NCI-H2029 (cell line): Measurements from ENCODE around the gene SCAF4.
"Not testable (repeated sequence)": the region's sequence is repeated elsewhere in the genome, so short reads cannot be mapped to it uniquely, and the experiment has no call there.

ENCODE experiments used
- DNase-seq: peaks from one replicate; lab custom pipeline; 2025; lab: John Stamatoyannopoulos, UW

The SCAF4 gene

DNA sequence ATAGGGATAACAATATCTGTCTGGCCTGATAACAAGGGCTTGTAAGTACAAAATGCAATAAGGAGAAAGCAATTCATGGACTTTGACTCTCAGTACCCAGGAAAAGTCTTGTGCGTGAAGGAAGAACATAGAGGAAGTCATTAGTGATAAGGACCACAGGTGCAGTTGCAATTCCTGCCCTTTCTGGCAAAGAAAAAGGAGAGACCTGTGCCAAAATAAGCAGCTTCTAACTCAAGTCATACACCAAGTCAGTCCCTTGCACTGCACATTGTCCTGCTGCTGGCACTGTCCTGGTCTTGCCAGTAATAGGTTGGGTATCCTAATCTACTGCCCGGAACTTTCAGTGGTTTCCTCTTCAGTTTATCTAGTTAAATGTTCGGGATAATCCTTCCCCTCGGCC is 87.3 kb downstream of the SCAF4 start:
- peak; percentile 2 for DNase-seq

GRCh38 chr21:31641416-31641922 is 90.4 kb downstream of the SCAF4 start:
- DNase-seq, result no peak

GRCh38 chr21:31636874-31637273 is 95.0 kb downstream of the SCAF4 start:
- no peak for DNase-seq

GRCh38 chr21:31634993-31635392 is 96.9 kb downstream of the SCAF4 start:
- no peak for DNase-seq

GRCh38 chr21:31631881-31632280 is 100.0 kb downstream of the SCAF4 start:
- DNase-seq, result not testable (repeated sequence)

DNA sequence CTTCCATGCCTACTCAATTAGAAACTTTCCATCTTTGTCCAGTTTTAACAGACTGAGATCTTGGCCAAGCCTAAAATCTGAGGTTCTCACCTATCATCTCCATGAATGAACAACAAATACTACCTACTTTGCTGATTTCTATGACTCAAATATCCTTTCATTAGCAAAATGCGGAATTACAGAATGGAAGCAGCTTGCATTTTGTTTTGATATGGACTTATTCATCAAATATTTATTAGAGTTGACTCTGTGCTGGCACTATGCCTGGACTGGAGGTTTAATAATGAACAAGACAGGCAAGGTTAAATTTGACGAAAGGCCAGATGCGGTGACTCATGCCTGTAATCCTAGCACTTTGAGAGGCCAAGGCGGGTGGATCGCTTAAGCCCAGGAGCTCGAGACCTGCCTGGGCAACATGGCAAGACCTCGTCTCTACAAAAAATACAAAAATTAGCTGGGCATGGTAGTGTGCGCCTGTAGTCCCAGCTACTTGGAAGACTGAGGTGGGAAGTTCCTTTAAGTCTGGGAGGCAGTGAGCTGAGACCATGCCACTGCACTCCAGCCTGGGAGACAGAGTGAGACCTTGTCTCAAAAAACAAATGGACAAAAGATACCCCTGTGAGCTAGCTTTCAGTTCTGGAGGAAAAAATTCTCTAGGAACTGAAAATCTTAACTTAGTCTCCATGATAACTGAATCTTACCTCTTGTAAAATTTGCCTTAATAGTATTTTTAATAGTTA is 101.8 kb downstream of the SCAF4 start:
- peak; percentile 52 for DNase-seq

- no peak for DNase-seq
These were observed 106.9 kb downstream of the SCAF4 start for GRCh38 chr21:31624961-31625491.

DNA sequence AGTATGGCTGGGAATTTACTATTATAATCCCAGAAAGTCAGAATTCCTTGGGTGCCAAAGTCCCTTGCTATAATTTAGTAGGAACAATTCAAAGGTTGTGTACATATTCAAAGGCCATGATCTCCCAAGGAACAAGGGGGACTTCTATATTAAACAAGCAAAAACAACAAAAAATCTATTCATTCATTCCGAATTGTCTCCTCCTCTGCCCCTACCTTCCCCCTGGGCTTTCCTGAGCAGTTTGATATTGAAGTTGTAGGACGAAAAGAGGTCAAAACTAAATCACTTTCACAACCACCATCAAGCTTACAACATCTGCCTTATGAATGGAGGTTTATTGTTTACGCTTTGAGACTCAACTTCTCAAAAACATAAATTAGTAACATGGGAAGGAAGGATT is 107.7 kb downstream of the SCAF4 start:
- DNase-seq, result no peak

DNA sequence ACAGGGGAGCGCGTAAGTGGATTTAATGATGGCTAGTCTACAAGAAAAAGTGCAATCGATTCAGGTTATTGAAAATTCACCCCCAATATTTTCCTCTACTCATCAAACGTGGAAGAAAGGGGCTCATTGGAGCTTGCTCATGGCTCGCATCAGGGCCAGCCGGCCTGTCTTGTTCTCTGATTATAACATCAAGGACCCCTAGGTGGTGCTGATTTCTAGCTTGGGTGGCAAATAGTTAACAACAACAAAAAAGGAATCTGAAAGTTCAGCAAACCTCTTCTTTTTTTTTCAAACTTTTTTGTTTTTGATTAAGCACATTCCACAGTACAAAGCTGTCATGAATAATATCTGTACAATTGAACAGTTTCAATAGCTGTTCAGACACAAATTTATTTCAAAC is 108.3 kb downstream of the SCAF4 start:
- no peak for DNase-seq

DNA sequence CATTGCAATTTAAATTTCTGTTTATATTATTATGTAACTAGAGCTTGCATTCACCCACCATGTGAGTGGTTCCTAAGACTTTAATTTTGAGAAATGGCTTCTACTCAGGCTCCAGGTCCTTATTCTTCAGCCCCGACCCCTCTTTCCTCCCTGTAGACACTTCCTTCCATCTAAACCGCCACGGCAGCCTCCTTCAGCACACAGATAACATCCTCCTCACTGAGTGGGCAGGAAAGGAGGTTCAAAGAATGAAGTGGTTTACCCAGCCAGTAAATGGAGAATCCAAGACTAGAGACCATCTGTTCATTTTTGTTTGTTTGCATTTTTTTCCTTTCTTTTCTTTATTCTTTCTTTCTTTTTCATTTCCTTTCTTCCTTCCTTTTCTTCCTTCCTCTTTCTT is 109.5 kb downstream of the SCAF4 start:
- no peak for DNase-seq
